NCI-H748 (cell line): ENCODE results near the gene LDHD.
A peak's percentile ranks its signal among the peaks of the same experiment; 100 is the strongest.

Experiments used
- DNase-seq: peaks from one replicate; lab custom pipeline; 2025; ENCODE audit not compliant: unreplicated experiment; lab: John Stamatoyannopoulos, UW

LDHD gene

GRCh38 chr16:75064403-75065148 lies 52.0 kb downstream of the LDHD start:
- DNase-seq = peak; percentile 11

- no peak for DNase-seq
Observed at GRCh38 chr16:75063549-75064088, 53.0 kb downstream of the LDHD start.

- DNase-seq = no peak
Observed at GRCh38 chr16:75062976-75063346, 53.6 kb downstream of the LDHD start.

GRCh38 chr16:75062135-75062975 lies 54.2 kb downstream of the LDHD start:
- DNase-seq = no peak
